SU-DHL-6 (cell line): ENCODE results near the gene ARFGEF3.

Experiments used
- H2AFZ ChIP-seq: fragments of 200-600 bp; sonication (generic); 2 replicates; pipeline ENCODE4 v1.6.1; 2014; ENCODE audit warnings: low read depth, mild to moderate bottlenecking, moderate library complexity, mixed read lengths, antibody characterized with exemption, low read length; ENCODE audit not compliant: severe bottlenecking
- H3F3A ChIP-seq: fragments of 200-600 bp; shearing (Covaris generic); 2 replicates; pipeline ENCODE4 v1.6.0; 2016; ENCODE audit warnings: antibody characterized with exemption, mild to moderate bottlenecking; ENCODE audit not compliant: insufficient read depth
- H3K27ac ChIP-seq: fragments of 200-600 bp; sonication (generic); 2 replicates; pipeline ENCODE4 v1.5.1; 2016; ENCODE audit warnings: low read depth, mild to moderate bottlenecking, low read length, moderate library complexity, mixed read lengths
- H3K27me3 ChIP-seq: fragments of 200-600 bp; sonication (generic), shearing (Covaris generic); 2 replicates; pipeline ENCODE4 v1.6.0; 2014; ENCODE audit warnings: mild to moderate bottlenecking, low read length
- H3K36me3 ChIP-seq: fragments of 200-600 bp; sonication (generic); 2 replicates; pipeline ENCODE4 v1.6.1; 2014; ENCODE audit warnings: mild to moderate bottlenecking, low read length, mixed read lengths
- H3K4me2 ChIP-seq: fragments of 300-600, 200-600 bp; shearing (Covaris generic), sonication (generic); 2 replicates; pipeline ENCODE4 v1.6.0; 2014; ENCODE audit warnings: low read length, low read depth, mild to moderate bottlenecking; ENCODE audit not compliant: poor library complexity, severe bottlenecking
- H3K4me3 ChIP-seq: fragments of 200-600 bp; sonication (generic); 2 replicates; pipeline ENCODE4 v1.5.1; 2014; ENCODE audit warnings: antibody characterized with exemption, low read length, mild to moderate bottlenecking, mixed read lengths; ENCODE audit not compliant: insufficient read depth, poor library complexity, severe bottlenecking
- H3K79me2 ChIP-seq: fragments of 200-600 bp; sonication (generic); 2 replicates; pipeline ENCODE4 v1.6.1; 2014; ENCODE audit warnings: mild to moderate bottlenecking, low read length, moderate library complexity; ENCODE audit not compliant: insufficient read depth
- H3K9ac ChIP-seq: fragments of 200-600 bp; sonication (generic); 2 replicates; pipeline ENCODE4 v1.7.0; 2014; ENCODE audit warnings: mild to moderate bottlenecking, low read length
- H3K9me2 ChIP-seq: fragments of 200-600 bp; sonication (generic); replicated peaks from 2 replicates; pipeline ENCODE4 v1.6.1; 2014; ENCODE audit warnings: low read length; ENCODE audit not compliant: insufficient read depth
- H3K9me3 ChIP-seq: fragments of 200-600 bp; sonication (generic); 2 replicates; pipeline ENCODE4 v1.6.1; 2014; ENCODE audit warnings: low read length, mixed read lengths; ENCODE audit not compliant: insufficient read depth
- H4K20me1 ChIP-seq: fragments of 200-600 bp; sonication (generic); 2 replicates; pipeline ENCODE4 v1.6.1; 2014; ENCODE audit warnings: low read depth, mild to moderate bottlenecking, antibody characterized with exemption, low read length, moderate library complexity, mixed read lengths
- EZH2phosphoT487 ChIP-seq: fragments of 200-600 bp; sonication (generic), shearing (Covaris generic); conservative IDR thresholded peaks from 2 replicates; pipeline ENCODE4 v1.6.1; 2018; ENCODE audit warnings: mild to moderate bottlenecking, antibody characterized with exemption, low read length, moderate library complexity, mixed read lengths
- TF ChIP-seq, protein P1 (sequence below): fragments of 200-600 bp; sonication (generic); IDR thresholded peaks from one replicate; pipeline ENCODE4 v1.5.1; 2017; ENCODE audit warnings: antibody characterized with exemption, mild to moderate bottlenecking, low read length, moderate library complexity; ENCODE audit not compliant: insufficient read depth, poor library complexity, severe bottlenecking

Gene ARFGEF3

DNA sequence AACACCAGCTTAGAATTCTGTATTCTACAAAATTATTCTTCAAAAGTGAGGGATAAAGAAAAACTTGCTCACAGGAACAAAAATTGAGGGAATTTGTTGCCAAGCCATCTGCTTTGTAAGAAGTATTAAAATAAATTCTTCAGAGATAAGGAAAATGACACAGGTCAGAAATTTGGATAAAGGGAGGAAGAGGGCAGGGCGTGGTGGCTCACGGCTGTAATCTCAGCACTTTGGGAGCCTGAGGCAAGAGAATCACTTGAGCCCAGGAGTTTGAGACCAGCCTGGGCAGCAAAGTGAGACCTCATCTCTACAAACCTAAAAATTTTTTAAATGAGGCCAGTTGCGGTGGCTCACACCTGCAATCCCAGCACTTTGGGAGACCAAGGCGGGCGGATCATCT lies 227.8 kb downstream of the ARFGEF3 start:
- no peak overlapping the region for H3K4me2 ChIP-seq
- no peaks in the 10 kb centered on the region for H3K27me3 ChIP-seq
- H3K9ac ChIP-seq: no peak overlapping the region
- H3K9me2 ChIP-seq: no peaks in the 10 kb centered on the region
- TF ChIP-seq, protein P1, sequence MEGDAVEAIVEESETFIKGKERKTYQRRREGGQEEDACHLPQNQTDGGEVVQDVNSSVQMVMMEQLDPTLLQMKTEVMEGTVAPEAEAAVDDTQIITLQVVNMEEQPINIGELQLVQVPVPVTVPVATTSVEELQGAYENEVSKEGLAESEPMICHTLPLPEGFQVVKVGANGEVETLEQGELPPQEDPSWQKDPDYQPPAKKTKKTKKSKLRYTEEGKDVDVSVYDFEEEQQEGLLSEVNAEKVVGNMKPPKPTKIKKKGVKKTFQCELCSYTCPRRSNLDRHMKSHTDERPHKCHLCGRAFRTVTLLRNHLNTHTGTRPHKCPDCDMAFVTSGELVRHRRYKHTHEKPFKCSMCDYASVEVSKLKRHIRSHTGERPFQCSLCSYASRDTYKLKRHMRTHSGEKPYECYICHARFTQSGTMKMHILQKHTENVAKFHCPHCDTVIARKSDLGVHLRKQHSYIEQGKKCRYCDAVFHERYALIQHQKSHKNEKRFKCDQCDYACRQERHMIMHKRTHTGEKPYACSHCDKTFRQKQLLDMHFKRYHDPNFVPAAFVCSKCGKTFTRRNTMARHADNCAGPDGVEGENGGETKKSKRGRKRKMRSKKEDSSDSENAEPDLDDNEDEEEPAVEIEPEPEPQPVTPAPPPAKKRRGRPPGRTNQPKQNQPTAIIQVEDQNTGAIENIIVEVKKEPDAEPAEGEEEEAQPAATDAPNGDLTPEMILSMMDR: no peak
- TF ChIP-seq EZH2phosphoT487: no peak
- no peak overlapping the region for H2AFZ ChIP-seq
- H3K4me3 ChIP-seq: no peak overlapping the region
- H3K36me3 ChIP-seq: no peaks in the 10 kb centered on the region
- H4K20me1 ChIP-seq: no peaks in the 10 kb centered on the region
- H3F3A ChIP-seq: no peaks in the 10 kb centered on the region
- H3K9me3 ChIP-seq: no peaks in the 10 kb centered on the region
- H3K79me2 ChIP-seq: no peaks in the 10 kb centered on the region
- H3K27ac ChIP-seq: no peak overlapping the region
